NOMO-1 (cell line): Measurements from ENCODE around the gene TAF3.
"Not testable (repeated sequence)": the region's sequence is repeated elsewhere in the genome, so short reads cannot be mapped to it uniquely, and the experiment has no call there.

Experiments used
- DNase-seq, 2 experiments: peaks; one replicate each; lab custom pipeline; 2025; ENCODE audit not compliant: unreplicated experiment in 2 of 2; lab: John Stamatoyannopoulos, UW

The TAF3 gene

DNA sequence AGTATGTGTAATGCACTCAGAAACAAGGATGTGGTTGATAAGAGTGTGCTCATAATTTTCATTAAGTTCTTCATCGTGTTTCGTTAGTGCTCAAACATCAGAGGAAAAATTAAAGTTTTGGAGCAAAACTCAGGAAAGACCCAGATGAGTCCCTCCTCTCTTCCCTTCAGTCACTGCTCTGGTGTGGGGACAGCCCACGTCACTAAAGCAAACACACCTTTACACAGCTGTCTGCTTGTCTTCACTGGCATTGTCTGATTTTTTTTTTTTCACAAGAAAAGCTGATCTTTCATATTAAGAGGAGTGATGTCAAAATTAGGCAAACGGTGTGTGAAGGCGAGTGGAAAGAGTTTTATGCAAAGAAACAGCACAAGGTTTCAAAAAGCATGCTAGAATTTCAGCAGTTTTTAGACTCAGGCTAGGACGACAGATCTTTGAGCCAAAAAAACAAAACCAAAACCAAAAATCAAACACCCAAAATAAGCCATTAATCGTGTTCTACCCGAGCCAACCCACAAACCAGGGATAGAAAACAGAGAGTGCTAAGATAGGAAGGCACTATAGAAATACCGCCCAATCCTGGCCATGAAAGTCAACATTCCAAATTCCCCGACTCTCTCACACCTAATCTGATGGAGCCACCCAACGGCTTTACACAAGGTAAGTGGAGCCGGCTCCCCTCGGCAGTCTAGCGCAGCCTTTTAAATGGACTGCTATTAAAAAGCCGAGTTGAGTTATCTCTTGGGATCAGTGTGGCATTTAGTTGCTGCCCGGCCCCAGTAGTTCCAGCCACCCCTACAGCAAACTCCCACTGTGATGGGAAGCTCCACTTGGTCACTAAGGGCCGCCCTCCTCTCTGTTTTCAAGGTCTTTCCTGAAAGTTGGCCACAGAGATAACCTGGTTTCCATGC lies 208.3 kb downstream of the TAF3 start:
- DNase-seq = no peak

DNA sequence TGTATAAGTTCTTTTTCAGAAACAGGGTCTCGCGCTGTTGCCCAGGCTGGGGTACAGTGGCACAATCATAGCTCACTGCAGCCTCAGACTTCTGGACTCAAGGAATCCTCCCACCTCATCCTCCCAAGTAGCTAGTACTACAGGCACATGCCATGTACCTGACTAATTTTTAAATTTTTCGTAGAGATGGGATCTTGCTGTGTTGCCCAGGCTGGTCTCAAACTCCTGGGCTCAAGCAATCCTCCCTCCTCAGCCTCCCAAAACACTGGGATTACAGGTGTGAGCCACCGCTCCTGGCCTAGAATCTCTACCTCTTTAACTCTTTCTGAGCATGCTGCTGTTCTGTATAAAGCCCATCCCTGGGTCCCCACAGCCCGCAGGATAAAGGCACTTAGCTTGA lies 212.9 kb downstream of the TAF3 start:
- not testable (repeated sequence) for DNase-seq

DNA sequence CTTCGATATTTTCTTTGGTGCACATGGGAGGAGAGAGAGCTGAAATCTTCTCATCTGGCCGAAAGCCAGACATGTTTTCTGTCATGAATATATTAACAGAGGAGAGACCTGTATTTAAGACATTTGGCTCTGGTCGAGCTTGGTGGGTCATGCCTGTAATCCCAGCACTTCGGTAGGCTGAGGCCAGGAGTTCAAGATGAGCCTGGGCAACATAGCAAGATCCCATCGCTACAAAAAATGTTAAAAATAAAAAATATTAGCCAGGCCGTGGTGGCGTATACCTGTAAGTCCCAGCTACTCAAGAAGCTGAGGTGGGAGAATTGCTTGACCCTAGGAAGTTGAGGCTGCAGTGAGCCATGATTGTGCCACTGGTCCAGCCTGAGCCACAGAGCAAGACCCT lies 214.3 kb downstream of the TAF3 start:
- DNase-seq = no peak

DNA sequence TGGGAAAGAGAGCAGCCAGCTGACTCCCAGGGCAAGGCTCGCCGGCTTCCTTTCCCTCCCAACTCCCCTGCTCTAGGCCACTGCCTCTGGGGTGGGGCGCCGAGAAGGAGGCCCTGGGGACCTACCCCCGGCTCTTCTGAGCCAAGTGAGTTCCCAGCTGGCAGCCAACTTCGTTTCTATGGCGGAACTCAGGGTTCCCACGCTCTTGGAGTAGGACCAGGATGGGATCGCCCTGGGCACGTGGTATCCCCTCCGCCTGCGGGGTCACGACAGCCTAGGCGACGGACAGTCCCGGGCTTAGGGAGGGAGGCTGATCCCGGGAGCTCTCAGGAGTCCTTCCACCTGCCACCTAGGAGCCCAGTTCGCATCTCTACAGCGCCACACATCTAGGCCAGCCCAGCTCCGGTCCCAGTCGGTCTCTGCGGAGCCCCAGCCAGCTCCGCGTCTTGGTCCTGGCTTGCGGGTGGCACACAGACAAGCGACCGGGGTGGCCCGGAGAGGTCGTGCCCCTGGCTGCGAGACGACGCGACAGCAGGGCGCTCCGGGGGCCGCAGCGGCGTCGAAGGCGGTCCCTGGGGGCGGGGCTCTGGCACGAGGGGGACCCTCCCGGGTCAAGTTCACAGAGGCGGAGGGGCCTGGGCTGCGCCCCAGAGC lies 215.6 kb downstream of the TAF3 start:
- DNase-seq = no peak

DNA sequence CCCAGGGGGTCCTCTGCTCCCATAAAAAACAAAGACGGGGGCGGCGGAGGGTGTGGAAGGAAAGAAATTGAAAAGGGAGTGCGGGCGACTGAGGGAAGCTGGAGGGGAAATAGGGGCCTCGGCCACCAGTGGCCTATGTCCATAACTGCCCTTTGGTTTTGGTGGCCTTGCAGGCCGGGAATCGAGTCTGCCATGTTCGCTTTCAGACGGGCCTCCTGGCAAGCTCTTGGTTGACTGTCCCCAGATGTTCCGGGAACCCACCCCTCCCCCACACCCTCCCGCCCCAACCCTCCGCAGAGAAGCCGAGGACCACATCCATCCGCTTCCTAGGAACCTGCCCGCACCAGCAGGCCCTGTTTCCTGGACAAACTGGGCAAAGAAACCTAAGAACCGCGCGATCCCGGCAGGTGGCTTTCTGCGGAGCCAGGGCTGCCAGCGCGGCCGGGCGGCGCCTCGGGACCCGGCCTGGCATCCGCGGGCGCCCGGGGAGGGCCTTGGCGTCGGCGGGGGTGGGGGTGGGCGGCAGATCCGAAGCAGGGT lies 216.2 kb downstream of the TAF3 start:
- no peak for DNase-seq

DNA sequence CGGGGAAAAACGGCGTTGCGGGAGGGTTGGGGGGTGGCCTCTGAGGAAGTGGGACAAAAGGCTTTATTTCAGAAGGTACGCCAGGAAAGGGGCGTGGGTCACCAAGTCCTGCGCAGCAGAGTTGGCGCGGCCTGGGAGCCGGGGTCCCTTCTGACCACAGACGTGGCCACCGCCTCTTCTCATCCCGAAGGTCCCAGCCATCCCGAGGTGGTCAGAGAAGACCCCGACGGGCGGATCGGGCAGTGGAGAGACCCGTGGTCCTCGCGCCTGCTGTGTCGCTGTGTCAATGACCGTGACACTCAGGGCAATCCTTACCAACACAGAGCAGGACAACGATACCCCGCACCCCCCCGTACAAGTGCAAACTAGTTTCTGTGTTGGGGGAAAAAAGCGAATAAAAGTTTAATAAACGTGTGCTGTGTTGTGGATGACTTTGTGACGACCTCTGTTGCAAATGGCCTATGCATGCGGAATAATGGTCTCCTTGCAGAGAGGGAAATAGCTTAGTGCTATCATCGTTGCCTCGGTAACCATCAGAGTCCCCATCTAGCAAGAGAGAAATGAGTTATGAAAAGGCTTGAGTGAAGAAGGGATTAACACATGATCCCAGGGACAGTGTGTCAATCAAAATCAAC lies 216.8 kb downstream of the TAF3 start:
- no peak for DNase-seq

DNA sequence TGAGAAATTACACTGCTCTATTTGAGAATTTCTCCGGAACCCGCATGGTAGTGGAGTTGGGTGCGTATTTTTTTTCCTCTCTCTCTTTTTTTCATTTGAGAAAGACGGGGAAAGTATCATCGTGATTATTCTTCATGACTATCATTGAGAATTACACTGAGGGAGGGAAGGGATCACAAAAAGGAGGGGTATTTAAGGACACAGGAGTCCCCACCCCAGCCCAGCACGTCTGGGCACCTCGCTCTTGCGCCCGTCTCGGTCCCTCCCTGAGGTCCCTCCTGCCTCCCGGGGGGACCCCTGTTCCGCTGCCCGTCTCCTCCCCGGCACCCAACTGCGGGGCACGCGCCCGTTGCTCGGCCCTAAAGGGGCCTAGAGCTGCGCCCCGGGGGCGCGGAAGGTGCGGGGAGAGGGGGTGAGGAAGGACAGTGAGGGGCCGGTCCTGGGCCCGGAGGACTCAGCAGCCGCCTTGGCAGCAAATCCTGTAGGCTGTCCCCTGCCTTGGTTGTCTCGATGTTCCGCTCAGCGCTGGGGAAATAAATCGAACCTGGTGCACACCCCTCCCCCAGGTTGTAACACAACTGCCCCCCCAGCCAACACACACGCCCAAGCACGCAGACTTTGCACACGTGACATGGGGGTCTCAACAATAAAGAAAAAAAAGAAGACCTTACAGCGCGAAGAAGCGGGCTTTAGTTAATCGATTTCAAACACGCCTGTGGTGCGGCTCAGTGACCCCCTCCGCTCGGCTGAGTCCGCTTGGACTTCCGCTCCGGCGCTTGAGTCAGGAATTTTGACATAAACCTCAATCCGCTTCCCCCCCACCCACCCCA lies 217.6 kb downstream of the TAF3 start:
- no peak for DNase-seq

DNA sequence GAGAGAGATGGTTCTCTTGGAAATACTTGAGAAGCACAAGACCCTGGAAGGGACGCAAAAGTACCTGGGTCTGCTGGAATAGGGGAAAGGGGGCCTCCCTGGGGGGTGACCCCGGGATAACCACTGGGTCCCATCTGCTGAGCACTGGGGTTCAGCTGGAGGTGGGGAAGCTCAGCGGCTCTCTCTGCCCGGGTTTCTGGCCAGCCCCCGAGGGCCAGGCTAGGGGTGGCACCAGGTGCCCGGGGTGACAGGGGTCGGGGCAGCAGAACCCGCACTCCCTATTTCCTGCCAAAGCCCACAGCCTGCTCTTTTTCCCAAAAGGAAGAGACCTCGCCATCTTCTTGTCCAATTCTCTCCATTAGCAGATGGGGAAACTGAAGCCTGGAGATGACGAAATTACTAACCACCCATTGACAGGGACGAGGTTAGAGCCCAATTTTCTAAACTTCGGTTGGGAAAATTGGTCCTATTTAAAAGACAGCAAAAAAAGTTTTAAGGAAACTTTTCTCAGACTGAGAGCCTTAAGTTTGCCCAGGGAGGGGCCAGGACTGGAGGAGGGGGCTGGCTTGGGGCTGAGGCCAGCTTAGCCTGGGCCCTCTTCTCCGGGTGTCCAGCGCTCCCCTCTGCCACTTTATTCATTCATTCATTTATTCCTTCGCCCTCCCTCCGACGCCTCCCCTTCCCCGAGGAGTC lies 218.3 kb downstream of the TAF3 start:
- no peak for DNase-seq

DNA sequence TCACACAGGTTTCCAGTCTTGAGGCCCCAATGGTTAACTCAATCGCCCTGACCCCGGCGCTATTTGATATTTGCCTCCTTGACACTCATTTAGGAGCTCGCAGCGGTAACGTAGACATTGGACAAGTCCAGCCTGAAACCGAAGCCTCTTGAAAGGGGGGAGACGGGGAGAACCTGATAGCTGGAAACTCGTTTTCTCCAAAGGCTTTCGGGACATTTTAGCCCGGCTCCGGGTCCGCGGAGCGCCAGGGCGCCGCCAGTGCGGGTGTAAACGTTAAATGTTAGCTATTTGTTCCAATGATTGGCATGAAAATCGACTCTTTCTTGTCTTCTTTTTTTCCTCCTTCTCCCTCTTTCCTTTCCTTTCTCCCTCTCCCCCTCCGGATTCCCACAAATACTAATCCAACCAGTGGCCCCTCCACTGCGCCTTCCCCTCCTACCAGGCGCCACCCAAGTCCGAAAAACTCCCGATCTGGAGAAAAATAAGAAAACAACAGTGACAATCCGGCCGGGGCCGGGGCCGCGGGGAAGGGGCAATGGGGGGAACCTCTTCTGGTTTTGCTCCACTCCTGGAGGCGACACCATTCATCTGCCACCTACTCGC lies 219.0 kb downstream of the TAF3 start:
- no peak for DNase-seq

DNA sequence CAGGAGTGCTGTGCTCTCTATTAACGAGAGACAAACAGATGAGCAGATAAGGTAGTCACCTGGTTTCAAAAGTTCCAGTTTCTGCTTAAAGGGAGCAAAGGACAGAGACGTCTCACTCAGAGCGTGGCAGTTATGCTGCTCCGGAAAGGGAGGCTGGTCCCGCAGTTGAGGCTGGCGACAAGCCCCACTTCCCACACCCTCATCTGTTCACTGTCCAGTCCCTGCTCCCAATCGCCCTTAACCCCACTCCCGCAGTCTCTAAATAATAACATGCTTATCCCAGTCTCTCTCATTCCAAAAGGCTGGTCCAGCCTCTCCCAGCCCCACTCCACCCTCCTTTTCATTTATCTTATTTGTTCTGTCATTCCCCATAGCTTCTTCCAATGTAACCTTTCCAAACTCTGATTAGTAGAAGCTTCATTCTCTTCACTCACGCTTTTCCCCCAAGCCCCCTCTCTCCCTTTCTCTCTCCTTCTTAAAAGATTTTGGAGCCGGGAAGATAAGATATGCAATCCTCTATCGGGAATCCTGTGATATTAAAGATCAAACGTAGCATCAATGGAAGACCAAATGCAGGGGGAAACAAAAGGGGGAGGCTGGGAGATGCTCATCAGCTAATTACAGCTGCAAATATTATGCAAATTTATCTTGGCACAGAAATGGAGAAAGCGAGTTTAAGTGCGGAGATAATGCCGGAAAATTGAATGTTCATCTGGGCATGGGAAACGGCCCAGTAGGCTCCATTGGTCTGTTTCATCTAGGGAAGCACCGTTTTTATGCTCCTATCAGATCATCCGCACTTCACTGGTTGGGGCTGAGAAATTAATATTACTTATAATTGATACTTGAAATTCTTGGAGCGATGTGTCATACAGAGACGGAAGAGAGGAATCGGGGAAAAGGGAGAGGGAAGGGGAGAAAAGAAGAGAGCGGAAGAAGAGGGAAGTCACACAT lies 219.9 kb downstream of the TAF3 start:
- no peak for DNase-seq

DNA sequence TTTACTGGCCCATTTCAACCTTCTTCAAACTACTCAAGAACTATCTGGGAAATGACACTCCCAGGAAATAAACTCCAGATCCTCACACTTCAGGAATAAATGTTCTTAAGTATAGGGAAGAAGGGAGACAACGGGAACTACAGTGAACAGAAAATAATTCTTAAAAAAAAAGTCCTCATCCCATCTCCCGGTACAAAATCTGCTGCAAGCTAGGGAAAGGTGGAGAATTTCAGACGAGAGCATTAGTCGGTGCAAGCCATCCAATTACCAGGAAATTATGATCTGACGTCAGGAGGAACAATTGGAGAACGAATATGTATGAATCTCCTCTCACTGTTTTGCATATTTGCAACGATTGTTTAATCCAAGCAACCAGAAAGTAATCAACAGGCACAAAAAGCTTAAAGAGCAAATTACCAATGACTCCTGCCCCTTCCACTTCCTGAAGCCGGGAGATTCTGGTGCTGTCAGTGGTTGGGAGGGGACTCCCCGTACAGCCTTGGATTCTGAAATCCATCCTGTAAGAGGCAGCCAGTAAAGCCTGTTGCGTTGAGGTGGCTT lies 221.1 kb downstream of the TAF3 start:
- DNase-seq = no peak

DNA sequence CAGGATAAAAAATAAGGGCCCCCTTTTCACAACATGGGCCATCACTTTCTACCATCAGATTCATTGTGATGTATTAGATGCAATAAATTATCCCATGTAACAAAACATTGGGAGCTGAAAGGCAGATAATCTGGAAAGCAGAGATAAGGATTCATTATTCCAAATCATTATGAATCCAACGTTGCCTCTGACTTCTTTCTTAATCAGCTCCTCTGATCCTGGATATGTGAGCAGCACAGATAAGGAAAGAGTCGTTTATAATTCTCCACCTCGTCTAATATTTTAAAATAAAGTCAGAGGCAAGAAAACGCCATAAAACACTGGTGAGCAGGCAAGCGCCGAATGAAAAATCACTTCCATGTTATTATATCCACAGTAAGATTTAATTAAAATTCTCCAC lies 222.3 kb downstream of the TAF3 start:
- no peak for DNase-seq

DNA sequence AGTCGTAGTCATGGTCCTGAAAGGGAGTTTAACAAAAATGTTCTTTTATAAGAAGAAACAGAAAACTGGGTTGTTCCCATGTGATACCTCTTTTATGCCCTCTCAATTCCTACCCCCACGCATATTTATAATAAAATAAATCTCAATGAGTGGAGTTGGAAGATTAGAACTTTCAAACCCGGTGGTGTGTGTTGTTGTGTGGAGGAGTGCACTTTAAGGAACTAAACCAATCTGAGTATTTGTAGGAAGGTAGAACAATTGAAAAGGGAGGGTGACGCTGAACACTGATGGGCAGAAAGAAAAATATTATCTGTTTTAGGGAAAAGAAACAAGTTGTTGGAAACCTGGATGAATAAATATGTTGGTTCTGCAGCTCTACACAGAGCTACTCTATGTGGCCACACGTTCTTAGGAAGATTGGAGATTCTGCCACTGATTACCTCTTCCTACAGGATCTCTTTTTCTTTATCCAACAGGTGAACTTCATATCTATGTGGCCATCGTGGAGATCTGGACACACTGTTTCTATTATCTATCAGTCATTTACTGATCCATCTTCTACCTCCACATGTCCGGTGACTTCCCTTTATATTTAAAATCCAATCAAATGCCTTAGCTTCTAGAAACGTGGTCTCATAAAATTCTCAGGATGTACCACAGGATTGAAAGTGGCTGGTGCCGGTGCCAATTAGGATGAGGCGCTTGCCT lies 223.1 kb downstream of the TAF3 start:
- no peak for DNase-seq

DNA sequence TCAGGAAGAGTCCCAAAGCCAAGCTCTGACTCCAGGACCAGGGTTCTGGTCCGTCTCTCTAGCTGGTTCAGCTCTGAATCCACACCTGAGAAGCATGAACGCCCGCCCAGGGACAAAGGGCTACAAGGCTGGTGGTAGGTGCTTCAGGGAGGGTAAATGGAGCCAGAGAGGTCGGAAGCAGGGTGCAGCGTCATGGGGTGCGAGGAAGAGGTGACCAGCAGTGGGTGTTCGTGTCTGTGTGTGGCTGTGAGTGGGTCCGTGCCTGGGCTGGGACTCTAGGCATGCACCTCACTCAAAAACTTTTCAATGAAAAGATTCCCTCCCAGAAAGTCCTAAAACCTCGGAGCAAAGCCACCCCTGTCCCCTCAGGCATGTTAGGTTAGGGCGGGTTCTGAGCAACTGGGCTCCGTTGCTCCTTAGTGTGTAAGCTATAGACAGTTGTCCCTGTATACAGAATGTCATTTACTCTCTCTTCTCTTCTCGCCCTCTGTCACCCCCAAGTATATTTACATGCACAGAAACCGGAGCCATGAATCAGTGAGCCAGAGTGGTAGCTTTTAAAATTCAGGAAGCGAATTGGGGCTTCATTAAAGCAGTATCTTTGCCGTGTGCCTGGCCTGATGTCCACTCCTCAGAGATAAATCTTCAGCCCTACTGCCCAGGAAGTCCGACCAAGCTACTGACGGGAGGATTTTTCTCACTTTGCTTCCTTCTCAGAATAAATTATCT lies 223.9 kb downstream of the TAF3 start:
- no peak for DNase-seq

DNA sequence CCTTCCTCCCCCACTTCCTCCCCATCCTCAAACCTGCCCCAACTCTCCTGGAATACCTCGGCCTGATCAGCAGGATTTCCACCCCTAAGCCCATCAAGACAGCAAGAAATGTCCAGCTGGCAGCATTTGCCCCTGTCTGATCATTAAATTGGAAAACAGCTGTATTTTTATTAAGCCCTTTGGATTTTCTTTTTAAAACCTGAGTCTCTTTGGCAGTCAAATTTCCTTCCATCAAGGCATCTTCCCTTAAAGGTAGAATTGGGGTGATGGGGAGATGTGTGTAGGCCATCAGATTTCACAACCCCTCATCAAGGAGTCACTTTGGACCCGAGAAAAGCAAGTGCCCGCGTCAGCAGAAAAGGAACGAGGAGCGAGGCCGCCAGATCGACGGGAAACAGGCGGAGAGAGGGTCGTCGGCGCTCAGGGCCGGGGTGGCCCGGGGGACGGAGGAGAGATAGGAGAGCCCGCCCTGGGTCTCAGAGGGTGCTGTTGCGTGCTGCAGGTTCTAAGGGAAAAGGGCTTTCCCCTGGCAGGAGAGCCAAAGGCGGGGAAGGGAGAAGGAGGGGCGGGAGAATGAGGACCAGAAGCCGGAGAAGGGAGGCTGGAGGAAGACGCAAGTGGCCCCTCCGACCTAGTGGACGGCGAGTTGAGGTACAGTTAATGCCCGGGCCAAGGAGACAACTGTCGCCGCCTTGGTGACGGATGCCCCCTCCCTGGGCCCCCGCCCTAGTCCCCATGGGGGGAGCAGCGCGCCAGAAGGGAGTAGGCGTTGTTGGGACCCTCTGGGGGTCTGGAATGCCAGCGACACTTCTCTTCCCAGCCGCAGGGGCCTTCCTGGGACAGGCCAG lies 224.6 kb downstream of the TAF3 start:
- DNase-seq = no peak
